KG1 (cell line): ENCODE results near the gene RALGPS1.

Source experiments
- DNase-seq: peaks from one replicate; lab custom pipeline; 2025; lab: John Stamatoyannopoulos, UW

RALGPS1 gene, protein sequence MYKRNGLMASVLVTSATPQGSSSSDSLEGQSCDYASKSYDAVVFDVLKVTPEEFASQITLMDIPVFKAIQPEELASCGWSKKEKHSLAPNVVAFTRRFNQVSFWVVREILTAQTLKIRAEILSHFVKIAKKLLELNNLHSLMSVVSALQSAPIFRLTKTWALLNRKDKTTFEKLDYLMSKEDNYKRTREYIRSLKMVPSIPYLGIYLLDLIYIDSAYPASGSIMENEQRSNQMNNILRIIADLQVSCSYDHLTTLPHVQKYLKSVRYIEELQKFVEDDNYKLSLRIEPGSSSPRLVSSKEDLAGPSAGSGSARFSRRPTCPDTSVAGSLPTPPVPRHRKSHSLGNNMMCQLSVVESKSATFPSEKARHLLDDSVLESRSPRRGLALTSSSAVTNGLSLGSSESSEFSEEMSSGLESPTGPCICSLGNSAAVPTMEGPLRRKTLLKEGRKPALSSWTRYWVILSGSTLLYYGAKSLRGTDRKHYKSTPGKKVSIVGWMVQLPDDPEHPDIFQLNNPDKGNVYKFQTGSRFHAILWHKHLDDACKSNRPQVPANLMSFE

DNA sequence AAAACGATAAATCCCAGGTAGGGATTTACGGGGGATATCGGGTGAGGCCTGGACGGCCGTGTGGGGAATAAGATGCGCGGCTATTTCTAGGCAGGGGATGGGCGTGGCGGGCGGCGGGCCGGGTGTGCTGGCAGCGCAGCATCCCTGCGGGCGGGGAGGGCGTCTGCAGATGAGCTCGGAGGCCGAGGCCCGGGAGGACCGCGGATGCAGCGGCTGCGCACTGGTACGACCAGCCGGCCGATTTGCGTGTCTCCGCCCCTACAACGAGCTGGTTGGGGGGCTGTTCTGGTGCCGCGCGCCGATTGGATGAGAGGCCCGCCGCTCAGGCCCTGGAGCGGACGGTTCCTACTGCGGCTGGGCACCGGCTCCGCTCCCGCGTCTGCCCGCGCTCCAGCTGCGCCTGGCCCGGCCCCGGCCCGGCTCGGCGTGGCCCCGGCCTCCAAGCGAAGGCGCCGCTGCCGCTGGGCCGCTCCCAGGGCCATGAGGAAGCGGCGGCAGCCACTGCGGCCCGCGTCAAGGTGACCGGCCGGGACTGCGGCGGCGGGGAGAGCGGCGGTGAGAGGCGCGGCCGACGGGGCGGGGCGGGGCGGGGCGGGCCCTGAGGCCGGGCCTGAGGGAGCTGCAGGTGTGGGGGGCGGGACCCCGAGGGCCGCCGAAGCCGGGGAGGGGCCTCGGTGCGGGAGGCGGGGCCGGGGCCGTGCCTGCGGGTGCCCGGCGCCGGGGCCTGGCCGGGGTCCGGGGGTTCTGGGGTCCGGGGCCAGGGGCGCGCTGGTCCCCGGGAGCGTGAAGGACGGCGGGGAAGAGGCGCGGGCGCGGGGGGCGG lies at the start of gene RALGPS1:
Gene RALGPS1 (plus strand): TSS at position 325 of the 823 bp plus-strand sequence. CDS start 47,508 bp downstream, outside the sequence.
- DNase-seq = peak; percentile 47

DNA sequence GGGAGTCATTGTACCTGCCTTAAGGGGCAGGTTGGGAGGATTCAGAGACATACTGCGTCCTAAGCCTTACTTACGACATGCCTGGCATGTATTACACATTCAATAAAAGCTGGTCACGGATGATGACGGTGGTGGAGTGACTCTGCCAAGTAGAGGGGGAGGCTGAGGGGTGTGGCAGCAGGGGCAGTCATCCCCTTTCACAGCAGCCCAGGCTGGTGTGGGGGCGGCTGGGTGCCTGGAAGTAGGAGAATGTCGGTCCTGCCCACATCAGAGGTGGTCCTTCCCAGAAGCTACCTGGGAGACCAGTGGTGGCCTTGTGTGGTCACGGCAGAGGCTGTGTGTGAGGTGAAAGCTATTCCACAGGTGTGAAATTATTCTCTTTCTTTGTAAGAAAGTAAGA lies 45.2 kb upstream of the RALGPS1 start:
- no peak for DNase-seq

DNA sequence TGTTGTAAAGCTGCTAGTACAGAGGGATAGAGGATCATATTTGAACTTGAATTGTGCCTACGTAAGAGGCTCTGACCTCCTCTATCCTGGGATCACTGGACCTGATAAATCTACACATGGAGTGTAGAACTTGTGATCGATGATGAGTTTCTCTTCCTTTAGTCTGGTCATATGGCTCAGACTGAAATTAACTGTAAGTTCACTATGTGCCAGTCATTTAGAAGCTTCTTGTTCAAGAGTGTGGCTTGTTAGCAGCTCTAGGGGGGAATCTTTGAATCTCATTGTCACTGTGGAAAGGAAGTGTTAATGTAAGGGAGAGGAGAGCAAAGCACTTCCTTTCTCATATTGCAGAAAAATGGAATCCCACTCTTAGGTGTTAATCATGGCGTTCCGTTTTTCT lies 42.1 kb upstream of the RALGPS1 start:
- no peak for DNase-seq

DNA sequence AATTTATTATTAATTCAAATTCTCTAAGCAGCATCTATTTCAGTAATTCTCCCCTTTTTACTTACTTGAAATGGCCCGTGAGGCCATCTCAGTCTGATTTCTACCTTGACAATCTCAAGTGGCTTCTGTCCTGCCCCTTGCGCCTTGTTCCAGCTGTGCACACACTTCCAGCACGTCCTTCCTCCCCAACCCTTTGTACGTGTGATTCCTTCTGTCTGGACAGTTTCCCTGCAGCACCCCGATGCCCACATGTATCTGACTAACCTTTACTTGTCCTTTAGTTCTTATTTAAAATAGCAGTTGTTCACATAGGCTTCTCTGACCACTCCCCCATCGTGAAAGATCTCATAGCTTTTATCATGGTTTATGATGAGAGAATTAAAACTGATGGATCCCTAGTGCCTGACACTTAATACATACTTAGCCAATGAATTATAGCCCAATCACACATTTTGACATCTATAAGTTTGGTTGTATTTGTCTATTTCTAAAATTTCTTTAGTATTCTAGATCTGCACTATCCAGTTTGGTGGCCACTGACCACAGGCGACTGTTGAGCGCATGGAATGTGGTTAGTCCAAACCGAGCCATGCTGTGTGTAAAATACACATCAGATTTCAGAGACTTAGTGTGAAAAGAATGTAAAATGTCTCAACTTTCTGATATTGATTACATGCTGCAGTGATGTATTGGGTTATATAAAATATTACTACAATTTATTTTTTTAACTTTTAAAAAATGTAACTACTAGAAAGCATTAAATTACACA lies 39.9 kb upstream of the RALGPS1 start:
- DNase-seq = no peak

DNA sequence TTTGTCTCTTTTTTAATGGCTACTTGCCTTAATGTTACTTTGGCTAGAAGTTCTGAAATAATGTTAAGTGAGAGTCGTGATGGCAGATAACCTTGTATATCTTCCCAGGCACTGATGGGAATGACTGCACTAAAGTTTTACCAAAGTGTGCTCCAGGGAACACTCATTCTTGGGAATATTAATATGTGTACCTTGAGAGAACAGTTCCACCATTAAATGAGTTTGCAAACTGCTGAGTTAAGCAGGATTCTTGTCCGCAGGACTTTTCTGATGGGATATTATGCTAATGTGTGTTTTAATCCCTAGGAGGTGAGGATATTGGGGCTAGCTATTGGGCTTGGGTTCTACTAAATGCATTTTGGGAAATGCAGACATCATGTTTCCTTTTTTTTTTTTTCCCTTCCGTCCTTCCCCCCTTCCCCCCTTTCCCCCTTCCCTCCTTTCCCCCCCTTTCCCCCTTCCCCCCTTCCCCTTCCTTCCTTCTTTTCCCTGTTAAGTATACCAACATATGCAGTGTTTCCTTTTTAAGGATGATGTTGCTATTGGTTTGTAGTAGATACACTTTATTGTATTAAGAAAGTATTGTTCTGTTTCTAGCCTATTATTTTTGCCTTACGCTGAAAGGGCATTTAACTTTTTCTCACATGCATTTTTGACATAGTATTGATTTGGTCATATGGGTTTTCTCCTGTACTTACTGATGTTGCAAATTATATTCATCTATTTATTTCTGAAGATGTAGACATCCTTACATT lies 38.6 kb upstream of the RALGPS1 start:
- DNase-seq = no peak

DNA sequence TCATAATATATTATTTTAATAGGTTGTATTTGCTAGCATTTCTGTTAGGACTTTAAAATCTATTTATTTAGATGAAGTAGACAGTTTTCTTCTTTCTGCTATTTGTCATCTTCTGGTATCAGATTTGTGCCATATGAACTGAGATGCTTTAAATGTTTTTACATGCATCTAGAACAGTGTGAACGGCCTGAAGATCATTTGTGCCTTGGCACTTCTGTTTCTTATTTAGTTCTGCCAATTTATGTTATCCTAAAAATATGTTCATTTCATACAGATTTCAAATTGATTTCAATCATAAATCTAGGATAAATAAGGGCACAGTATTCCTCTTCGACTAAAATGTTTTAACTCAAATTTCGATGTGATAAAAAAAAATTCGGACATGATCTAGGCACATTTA lies 38.1 kb upstream of the RALGPS1 start:
- no peak for DNase-seq

DNA sequence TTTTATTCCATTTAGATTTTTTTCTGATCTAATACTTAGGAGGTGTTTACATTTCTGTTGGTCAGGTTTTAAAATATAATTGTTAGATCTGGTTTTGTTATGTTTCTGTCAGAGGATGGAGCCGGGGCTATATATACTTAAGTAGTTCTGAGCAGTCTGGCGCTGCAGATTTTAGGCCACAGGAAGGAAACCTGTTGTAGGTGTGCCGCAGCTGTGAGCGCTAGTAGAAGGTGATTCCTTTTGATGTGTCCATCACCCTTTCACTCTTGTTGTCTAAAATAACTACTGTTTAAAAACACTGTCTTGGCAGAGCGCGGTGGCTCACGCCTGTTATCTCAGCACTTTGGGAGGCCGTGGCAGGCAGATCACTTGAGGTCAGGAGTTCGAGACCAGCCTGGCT lies 37.2 kb upstream of the RALGPS1 start:
- no peak for DNase-seq

DNA sequence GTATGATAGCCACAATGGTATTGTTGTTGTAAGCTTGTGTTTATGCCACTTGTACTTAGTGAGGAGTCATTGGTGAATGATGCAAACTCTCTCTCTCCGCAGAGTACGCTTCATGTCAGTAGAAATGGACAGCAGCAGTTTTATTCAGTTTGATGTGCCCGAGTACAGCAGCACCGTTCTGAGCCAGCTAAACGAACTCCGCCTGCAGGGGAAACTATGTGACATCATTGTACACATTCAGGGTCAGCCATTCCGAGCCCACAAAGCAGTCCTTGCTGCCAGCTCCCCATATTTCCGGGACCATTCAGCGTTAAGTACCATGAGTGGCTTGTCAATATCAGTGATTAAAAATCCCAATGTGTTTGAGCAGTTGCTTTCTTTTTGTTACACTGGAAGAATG lies 35.3 kb upstream of the RALGPS1 start:
- no peak for DNase-seq

DNA sequence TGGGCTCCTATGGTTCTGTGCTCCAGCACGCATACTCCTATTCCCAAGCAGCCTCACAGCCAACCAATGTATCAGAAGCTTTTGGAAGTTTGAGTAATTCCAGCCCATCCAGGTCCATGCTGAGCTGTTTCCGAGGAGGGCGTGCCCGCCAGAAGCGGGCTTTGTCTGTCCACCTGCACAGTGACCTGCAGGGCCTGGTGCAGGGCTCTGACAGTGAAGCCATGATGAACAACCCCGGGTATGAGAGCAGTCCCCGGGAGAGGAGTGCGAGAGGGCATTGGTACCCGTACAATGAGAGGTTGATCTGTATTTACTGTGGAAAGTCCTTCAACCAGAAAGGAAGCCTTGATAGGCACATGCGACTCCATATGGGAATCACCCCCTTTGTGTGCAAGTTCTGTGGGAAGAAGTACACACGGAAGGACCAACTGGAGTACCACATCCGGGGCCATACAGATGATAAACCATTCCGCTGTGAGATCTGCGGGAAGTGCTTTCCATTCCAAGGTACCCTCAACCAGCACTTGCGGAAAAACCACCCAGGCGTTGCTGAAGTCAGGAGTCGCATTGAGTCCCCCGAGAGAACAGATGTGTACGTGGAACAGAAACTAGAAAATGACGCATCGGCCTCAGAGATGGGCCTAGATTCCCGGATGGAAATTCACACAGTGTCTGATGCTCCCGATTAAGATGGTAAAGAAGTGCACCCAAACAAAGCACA lies 34.2 kb upstream of the RALGPS1 start:
- no peak for DNase-seq

DNA sequence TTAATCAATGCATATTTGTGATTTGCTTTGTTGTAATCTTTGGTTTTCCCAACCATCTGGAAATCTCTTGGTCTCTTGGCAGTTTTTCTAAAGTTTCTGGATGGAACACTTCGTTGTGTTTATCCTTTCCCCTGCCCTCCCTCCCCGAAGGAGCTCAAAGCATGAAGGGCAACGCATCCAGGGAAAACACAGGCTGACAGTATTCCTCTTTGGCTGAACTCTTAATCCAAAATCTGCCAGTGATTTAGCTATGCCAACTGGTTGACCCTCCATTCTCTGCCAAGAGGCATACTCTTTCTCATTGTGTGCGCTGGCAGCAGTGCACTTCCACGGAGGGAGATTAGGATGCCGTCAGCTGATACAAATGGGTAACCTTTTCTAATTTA lies 33.6 kb upstream of the RALGPS1 start:
- DNase-seq = no peak

DNA sequence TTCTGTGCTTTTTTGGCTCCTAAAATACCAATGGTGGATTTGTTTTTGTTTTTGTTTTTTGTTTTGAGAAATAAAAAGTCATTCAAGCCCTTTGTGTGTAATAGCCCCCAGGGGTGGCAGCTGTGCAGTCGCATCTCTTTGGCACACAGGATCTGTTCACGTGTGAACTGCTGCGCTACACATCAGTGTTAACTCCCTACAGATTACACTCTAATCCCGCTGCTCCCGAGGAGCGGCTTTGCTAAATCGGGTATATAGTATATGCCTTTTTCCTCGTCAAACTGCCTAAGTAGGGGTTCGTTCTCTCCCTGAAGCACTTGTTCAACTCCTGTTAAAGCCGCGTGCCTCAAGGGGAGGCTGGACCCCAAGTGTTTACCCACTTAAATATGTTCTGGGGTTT lies 31.8 kb upstream of the RALGPS1 start:
- no peak for DNase-seq

DNA sequence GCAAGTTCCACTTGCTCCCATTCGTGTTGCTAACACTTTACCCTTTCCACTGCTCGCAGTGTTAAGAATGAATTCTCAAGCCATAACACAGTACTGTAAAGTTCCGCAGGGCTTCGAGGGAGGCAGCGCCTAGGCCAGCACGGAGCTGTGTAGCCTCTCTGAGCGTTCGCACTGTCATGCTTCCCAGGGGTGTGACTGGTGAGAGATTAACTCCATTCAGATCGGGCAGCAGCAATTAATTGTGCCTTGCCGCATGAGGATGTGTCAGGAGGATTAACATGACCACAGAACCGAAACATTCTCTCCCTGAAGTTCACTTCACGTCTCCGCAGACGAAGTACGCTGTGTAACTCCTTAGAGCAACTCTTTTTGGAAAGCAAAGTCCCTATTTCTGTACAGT lies 30.9 kb upstream of the RALGPS1 start:
- no peak for DNase-seq

DNA sequence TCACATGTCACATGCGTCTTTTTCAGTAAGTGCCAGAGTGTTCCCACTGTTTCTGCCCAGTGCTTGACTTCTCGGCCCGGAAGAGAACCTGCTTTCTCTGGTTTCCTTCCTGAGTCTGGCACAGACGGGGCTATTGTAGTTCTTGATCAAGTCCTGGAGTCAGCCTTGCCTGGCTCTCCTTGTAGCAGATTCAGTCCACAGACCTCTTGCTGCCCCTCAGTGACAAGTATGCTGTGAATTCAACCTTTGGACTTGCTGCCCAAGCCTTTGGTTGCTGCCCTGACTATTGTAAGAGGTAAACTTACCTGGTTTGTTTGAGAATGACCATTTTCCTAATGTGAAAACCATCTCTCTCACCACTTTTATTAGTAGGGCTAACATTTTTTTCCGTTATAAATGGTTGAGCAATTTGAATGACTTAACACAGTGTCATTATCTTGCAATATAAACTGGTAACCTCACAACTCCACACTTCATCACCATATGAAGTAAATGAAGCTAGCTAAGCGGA lies 29.4 kb upstream of the RALGPS1 start:
- no peak for DNase-seq

DNA sequence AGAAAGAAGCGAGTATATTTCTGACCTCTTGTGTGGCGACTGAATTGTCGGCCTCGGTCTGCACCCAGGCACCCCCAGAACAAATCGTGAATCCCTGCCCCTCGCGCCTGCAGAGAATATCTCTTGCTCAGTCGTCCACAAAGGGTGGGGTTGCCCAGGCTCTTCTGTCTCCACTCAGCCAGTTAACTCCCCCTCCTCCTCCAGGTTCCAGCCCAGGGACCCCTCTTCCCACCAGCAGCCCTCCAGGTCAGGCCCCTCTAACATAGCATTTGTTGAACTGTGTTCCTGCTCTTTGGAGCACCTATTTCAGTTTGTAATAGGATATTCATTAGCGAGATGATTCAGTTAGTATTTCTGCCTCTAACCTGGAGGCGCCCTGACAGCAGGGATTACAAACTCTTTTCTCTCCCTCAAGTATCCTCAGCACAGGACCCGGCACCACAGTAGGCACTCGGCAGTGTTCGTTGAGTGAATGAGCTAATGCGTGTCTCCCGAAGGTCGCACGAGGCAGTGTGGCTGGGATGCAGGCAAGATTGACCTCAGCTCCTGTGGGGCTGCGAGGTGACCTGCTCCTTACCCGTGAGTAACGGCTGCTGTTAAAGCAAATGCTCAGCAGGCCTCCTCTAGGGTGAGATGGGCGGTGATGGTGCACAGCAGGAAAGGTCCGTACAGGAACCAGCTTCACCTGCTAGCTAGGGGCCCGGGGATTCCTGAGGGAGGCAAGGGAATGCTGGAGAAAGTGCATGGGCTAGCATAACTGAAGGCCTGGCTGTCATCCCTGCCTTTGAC lies 28.4 kb upstream of the RALGPS1 start:
- no peak for DNase-seq

DNA sequence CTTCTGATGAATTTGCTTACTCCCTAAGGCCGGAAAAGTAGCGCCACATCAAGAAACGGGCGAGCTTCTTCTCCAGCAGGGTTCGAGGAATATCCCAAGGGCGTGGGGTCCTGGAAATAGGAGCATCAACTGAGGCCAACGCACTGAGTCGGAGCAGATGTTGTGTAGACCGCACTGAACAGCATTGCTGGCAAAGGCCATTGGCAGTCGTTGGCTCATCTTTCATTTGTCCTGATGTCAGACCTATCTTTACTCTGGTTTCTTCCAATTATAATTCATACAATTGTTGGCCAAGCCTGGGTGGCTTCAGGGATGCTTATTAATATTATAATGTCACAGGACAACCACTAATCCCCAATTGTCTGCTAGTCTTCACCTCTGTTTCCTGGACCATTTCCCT lies 27.7 kb upstream of the RALGPS1 start:
- no peak for DNase-seq

DNA sequence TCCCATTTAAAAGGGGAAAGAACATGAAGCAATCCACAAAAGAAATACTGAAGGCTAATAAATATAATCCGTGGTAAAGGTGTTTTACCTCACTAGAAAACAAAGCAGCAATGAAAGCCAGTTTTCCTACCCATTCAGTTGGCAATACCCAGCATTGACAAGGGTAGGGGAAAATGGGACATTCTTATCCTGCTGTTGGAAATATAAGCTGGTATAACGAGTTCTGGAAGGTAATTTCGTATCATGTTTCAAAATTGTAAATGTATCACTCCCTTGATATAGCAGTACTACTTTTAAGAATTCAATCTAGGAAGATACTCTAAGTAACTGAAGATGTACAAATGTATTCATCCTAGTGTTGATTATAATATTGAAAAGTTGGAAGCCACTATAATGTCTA lies 22.9 kb upstream of the RALGPS1 start:
- no peak for DNase-seq

DNA sequence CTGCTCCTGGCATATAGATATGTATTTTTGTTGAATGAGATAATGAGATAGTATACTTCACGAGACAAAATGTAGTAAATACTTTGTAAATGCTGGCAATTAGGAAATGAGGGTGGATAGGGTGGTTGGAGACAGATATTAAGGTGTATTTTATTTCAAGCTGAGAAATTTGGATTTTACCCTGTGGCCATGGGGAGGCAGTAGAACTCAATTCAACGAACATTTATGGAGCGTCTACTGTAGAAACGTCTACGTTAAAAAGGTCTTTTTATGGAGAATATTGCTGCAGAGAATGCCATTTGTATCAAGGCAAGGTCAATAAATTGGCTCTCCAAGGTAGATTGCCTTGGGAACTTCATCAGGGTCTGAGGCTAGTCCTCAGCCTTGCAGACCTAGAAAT lies 21.5 kb upstream of the RALGPS1 start:
- DNase-seq = no peak

DNA sequence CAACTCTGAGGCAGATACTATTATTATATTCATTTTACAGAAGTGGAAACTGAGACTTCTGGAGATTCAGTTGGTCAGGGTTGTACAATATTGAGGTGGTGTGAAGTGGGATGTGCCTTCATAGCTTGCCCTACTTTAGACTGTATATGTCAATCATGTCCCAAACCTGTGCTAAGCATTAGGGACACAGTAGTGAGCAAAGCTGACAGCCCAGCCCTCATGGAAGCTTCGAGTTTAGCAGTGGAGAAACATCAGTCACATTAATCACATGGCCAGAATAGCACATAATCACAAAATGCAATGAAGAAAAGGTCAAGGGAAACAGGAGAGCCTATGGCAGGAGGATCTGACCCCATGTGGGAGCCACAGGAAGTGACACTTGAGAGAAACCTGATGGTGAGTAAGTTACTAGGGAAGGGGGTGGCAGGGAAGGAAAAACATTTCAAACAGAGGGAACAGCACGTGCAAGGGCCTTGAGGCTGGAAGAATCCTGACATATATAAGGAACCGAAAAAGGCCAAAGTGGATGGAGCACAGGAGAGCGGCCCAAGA lies 20.5 kb upstream of the RALGPS1 start:
- no peak for DNase-seq

DNA sequence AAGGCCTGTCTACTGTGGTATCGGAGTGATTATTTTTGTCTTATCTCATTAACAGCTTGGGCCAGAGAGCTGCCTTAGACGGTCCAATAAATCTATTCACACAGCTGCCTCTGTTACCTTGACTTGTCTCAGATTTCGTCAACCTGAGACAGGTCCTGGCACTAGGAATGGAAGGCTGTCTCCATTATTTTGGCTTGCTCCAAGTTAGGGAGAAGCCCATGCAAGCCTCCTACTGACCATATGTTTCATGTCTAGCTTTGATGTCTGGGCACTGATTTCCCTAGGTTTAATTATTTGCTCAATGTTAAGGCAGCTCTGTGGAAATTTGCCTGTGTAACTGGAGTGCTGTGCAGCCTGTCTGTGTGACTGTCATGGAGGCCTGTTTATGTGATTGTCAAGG lies 12.4 kb upstream of the RALGPS1 start:
- no peak for DNase-seq

DNA sequence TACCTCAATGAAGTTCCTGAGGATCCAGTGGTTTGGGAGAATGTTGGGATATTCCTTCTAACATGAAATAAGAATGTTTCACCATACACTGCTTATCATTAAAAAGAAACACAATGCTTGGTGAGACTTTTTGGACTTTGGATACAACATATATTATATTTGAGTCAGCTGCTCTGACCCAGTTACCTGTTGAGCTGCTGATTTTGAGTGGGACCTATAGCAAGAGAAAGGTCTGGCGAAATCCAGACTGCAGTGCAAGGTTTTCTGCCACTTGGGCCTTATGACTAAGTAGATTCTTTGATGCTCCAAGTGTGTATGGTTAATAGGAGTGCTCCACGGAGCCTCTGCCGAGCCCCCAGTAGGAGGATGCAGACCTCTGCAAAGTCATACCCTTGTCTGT lies 10.0 kb upstream of the RALGPS1 start:
- no peak for DNase-seq
